GM19043 (cell line): ENCODE data around the gene UVSSA.
"Not testable (repeated sequence)": the region's sequence is repeated elsewhere in the genome, so short reads cannot be mapped to it uniquely, and the experiment has no call there.

Experiments used
- ATAC-seq: cut with Tn5 transposase; IDR thresholded peaks from one replicate; pipeline ENCODE4 v1.9.1; 2021; ENCODE audit warnings: low read depth; ENCODE audit not compliant: unreplicated experiment

UVSSA gene

DNA sequence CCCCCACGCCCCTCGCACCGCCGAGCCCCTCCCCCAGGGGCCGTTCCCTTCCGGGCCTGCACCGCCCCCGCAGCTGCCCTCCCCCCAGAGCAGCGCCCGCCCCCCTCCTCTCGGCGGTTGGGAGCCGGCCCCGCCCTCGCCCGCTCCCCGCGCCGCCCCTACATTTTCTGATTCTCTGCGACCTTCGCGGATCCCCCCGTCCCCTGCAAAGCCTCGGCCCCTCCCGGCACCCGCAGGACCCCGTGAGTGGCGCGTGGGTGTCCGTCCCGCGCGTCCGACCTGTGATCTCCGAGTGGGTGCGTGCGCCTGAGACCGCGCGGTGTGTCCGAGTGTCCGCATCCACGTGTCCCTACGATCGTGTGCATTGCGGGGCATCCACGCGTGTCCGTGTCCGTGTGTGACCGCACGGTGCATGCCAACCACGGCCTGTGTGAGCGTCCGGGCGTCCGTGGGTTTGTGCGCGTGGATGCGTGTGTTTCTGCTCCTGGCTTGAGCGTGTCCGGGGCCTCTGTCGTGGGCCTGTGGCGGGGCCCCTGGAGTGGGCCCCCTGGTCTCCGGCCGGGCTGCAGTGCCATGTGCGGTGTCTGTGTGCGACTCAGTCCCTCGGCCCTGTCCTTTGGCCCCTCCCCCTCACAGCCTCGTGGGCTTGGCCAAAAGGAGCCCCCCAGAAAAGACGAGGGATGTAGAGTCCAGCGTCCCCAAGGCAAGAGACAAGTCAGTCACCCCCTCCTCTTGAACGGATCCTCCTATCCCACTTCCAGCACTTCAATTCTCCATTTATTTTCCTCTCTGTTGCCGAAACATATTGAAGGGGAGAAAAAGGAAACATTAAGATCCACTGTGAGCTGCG, 68.0 kb downstream of the UVSSA start:
- ATAC-seq: no peak

DNA sequence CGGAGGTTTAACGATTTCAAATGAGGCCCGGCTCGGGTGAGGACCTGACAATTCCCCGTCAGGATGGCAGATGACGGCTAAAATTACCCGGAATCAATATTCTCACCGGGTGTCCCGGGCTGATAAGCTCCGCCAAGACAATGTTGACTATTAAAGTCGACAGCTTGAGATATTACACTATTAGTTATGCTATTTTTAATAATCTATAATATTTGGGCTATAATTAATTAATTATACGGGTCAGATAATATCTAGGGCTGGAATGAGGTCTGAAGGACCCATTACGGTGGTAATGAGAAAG, 68.6 kb downstream of the UVSSA start:
- no peak for ATAC-seq

DNA sequence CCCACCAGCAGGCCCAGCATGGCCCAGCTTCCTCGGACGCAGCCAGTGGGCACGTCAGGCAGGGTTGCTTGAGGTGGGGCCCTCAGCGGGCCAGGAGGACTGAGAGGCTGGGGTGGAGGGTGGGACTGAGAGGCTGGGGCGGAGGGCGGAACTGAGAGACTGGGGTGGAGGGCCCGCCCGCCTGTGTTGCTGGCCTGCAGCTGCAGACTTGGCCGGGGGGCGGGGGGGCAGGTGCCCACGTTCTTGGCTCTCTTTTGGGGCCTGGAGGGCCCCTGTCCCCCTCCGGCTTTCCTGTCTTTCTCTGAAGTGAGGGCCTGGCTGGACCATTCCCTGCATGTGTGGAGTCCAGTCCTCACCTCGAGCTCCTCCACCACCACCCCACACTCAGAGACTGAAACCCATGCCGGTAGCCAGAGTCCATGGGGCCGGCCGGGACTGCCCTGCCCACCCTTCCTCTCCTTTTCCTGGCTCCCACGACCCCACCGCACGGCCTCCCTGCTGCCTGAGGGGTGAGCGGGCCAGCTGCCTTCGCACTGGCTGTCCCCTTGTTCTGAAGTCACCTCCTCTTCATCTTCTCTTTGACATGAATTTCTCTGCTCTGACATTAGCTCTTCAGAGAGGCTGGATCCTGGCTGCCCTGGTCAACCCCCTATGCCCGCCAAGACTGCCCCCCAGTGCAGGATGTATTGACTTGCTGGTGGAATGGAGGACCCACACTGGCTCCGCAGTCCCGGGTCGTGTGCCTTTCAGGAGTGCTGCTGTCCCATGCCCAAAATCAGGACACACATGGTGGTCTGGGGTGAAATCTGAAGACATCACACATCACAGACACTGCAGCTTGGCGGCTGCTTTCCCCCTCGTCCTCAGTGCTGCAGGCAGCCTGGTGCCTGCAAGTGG, 69.3 kb downstream of the UVSSA start:
- ATAC-seq: no peak

DNA sequence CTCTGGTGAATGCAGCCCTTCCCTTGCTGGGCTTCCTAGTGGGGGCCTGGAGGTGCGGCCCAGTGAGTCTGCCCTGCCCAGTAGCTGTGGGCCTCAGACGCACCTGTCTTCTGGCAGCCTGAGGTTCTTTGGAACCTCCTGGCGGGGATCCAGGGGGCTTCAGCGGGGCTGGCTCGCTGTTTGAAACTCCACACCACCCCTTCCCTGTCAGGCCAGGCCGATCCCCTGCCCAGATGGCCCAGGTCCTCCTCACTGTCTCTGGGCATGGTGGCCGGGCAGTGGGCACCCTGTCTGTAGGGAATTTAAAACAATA, 69.9 kb downstream of the UVSSA start:
- ATAC-seq: no peak

DNA sequence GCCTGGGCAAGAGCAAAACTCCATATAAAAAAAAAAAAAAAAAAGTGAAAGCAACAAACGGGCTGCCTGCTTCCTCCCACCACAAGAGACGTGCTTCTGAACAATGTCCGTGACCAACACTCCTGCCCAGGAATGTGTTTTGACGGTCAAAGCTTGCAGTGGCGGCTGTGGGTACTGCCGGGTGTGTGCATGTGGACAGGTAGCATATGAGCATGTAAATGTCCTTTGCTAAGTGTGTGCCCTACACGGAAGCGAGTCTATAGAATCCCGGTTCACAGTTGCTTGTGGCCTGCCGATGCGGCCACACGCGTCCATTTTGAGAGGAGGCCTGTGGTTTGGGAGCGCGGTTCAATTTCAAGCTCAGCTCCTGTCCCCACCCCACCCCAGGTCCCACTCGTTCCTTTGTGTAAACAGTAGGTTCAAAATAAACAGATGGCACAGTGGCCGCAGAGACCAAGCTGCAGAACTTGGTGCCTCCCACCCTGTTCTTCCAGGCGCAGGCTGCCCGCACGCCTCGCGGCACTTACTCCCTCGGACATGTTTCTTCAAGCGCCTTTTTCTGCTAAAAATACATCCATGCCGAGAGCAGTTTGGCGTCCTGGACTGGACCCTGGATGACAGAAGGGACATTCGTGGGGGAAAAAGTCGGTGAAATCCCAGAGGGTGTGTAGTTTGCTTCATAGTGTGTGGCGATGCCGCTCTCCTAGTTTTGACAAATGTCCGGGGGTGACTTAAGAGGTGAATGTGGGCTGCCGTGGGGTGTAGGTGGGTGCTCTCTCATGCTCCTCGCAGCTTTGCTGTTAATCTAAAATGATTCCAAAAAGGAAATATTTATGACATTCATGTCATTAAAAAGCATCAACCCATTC, 70.7 kb downstream of the UVSSA start:
- no peak for ATAC-seq

DNA sequence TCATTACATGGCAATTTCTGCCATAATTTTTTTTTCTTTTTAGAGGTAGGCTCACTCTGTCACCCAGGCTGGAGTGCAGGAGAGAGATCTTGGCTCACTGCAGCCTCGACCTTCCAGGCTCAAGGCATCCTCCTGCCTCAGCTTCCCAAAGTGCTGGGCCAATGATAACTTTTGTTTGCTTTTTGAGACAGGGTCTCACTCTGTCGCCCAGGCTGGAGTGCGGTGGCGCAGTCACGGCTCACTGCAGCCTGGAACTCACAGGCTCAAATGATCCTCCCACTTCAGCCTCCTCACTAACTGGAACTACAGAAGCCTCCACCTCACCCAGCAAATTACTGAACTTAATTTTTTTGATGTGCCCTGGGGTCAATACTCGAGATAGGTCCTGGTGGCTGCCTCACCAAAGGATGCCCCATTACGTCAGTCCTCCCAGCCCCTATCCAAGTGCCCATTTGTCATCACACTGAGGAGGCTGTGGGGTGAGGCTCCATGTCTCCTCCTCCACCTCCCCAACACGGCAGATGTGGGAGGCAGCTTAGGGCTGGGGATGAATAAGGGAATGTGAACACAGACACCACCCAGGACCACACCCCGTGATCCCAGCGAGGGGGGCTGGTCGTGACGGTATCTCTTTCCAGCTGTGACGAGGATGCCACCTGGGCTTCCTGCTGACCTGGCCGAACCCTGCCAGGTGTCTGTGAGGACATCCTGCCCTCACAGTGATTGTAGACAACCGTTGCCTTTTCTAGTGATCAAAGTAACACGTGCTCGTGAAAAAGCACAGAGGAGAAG, 71.7 kb downstream of the UVSSA start:
- ATAC-seq: no peak

DNA sequence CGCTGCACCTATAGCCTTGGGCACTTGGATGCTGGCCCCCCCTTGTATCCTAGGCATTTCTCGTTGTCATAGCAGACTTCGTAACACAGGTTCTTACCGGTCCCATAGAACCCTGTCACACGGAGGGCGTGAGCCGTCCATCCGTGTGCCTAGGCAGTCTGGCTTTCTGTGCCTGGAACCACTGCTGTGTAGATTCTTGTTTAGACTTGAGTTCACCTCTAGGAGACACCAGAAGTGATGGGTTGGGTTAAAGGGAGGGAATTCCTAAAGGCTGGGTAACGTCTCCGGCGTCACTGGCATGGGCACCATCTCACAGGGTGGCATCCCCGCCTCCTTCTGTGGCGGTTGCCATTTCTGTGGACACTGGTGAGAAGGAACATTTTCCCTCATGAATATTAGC, 72.7 kb downstream of the UVSSA start:
- ATAC-seq: no peak

DNA sequence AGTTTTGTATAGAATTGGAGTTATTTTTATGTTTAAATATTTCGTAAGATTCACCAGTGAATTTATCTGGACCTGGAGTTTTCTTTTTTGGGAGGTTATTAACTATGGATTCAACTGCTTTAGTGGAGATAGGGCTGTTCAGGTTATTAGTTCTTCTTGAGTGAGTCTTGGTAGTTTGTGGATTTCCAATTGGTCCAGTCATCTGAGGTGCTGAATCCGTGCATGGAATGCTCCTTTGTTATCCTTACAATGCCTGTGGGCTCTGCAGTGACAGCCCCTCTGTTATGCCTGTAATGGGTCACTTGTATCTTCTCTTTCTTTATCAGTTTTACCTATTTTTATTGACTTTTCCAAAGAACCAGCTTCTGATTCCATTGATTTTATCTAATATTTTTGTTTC, 74.6 kb downstream of the UVSSA start:
- ATAC-seq: no peak

DNA sequence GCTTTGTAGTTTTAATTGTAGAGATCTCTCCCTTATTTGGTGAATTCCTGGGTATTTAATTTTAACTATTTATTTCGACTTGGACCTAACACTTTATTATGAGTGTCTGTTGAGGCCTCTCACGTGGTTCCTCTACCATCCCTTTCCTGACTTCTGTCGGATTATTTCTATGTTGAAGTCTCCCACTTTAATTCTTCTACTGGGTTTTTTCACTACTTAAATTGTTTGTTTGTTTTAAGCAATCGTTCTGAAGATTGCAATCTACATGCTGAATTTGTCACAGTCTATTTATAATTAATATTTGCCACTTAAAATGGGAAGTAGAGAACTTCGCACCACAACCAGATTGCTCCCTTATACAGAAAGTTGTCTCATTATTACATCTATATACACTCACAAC, 80.0 kb downstream of the UVSSA start:
- no peak for ATAC-seq

DNA sequence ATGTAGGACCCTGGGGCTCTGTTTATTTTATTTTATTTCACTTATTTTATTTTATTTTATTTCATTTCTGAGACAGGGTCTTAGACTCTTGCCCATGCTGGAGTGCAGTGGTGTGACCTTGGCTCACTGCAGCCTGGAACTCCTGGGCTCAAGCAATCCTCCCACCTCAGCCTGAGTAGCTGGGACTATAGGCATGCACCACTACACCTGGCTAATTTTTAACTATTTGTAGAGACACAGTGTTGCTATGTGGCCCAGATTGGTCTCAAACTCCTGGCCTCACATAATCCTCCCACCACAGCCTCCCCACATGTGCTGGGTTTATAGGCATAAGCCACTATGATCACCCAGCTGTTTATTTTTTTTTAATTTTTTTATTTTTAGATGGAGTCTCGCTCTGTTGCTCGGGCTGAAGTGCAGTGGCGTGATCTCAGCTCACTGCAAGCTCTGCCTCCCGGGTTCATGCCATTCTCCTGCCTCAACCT, 96.7 kb downstream of the UVSSA start:
- ATAC-seq: not testable (repeated sequence)
